ENCODE measurements around the gene VPS13C.

Gene VPS13C

GRCh38 chr15:61857169-61857829 lies 202.9 kb downstream of the VPS13C start:
- TF ChIP-seq GATA3 (IDR thresholded peaks at IDR 0.05; ENCODE audit: low read depth, low read length) = no peak
- TF ChIP-seq GATA2 (IDR thresholded peaks at IDR 0.05; ENCODE audit: low read depth, low read length) = no peak

DNA sequence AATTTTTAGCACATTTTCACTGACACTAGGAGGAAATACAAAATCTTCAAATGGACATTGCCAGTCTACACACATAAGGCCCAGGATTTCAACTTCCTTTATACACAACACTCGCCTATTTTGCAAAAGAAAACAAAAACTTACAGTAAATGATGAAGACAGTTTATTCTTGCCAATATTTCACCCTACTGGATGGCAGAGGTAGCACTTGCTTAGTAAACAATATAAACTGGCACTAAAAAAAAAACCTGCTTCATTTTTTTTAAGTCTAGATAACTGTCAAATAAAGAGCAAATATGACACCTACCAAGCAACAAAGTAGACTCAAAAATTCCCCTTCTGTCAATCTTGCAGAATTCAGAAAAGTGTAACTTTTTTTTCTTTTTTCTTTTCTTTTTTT lies 204.0 kb downstream of the VPS13C start:
- TF ChIP-seq GATA2 (IDR thresholded peaks at IDR 0.05; ENCODE audit: low read depth, low read length) = no peak
- no peak for TF ChIP-seq GATA3 (IDR thresholded peaks at IDR 0.05; ENCODE audit: low read depth, low read length)

DNA sequence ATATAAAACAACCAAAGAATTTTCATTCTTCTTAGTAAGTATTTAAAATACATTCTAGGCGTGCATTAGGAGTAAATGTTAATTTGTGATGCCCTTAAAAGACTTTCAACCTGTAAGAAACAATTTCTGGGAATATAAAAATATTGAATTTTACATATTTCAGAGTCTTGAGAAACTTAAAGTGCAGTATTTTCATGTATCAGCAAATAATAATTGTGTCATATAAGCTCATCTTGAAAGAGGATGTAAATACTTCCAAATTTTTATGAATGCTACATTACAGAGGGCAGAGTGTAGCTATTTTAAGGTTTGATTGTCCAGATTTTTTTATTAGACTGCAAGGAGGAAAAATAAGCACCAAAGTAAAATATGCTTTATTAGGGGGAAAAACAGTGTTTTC lies 207.1 kb downstream of the VPS13C start:
- no peak for TF ChIP-seq GATA3 (IDR thresholded peaks at IDR 0.05; ENCODE audit: low read depth, low read length)
- TF ChIP-seq GATA2 (IDR thresholded peaks at IDR 0.05; ENCODE audit: low read depth, low read length) = no peak

DNA sequence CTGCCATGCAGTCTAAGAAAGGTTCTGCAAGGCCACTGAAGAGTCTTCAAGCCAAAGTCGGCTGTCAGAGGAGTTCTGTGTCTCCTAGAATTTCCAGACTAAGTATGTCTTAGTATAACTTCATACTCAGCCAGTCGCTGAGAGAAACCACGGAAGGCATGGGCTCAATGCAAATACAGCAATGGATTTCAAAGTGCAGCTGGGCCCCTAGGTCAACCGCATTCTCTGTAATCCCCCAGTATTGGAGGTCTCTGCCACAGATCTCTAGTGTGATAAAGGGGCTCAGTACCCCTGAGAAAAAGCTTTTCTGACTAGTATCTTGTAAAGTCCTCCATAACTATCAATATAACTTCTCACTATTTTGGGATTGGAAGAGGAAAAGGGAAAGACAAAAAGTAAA lies 208.3 kb downstream of the VPS13C start:
- TF ChIP-seq GATA2 (IDR thresholded peaks at IDR 0.05; ENCODE audit: low read depth, low read length) (no peak), GATA3 (IDR thresholded peaks at IDR 0.05; ENCODE audit: low read depth, low read length) (no peak)

DNA sequence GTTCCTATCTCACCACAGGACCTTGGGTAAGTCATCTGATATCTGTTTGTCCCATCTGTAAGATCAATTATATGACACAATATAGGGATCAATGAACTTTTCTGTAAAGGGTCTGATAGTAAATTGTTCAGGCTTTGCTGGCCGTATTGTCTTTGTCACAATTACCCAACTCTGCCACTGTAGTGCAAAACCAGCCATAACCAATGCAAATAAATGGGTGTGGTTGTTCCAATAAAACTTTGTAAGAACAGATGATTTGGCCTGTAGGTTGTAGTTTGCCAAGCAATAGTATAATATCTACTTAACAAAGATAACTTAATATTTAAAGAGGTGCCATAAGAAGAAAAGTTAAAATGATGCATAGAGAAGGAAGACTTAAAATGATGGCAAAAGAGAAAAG lies 210.8 kb downstream of the VPS13C start:
- TF ChIP-seq GATA3 (IDR thresholded peaks at IDR 0.05; ENCODE audit: low read depth, low read length) = no peak
- TF ChIP-seq GATA2 (IDR thresholded peaks at IDR 0.05; ENCODE audit: low read depth, low read length) = no peak

DNA sequence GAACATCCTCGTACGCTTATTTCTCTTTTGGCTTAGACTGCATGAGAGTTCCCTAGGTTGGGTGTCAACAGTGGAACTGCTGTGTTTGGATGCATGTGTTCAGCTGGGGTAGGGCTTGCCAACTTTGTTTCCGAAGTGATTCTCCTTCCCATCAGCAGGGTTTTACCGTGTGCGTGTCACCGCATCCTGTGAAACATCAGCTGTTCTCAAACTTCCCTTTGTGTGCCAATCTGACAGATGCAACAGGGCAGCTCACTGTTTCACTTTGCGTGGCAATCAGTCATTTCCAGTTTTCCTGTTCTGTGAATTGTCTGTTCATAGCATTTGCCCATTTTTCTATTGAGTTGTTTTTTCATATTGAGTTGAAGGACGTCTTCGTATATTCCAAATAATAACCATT lies 218.8 kb downstream of the VPS13C start:
- no peak for TF ChIP-seq GATA2 (IDR thresholded peaks at IDR 0.05; ENCODE audit: low read depth, low read length)
- no peak for TF ChIP-seq GATA3 (IDR thresholded peaks at IDR 0.05; ENCODE audit: low read depth, low read length)

DNA sequence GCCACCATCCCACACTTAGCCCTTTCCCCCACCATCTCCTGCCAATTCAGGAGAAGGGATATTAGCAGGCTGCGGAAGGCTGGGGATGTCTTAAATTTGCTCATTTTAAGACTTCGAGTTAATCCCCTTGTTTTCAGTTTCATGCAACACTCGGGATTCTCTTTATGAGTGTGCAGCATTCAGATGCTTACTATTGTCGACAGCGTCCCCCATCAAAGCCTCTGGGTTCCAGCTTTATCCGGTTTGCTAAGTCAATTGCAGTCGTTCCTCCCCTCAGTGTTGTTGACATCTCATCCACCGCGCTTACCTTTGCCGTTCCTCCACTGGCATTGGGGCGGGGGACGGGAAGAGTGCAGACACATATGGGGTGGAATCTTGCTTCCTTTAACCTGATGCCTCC lies 220.2 kb downstream of the VPS13C start:
- no peak for TF ChIP-seq GATA3 (IDR thresholded peaks at IDR 0.05; ENCODE audit: low read depth, low read length)
- TF ChIP-seq GATA2 (IDR thresholded peaks at IDR 0.05; ENCODE audit: low read depth, low read length) = no peak

- TF ChIP-seq GATA3 (IDR thresholded peaks at IDR 0.05; ENCODE audit: low read depth, low read length) (no peak), GATA2 (IDR thresholded peaks at IDR 0.05; ENCODE audit: low read depth, low read length) (no peak)
Observed at GRCh38 chr15:61839546-61839945, 220.7 kb downstream of the VPS13C start.

DNA sequence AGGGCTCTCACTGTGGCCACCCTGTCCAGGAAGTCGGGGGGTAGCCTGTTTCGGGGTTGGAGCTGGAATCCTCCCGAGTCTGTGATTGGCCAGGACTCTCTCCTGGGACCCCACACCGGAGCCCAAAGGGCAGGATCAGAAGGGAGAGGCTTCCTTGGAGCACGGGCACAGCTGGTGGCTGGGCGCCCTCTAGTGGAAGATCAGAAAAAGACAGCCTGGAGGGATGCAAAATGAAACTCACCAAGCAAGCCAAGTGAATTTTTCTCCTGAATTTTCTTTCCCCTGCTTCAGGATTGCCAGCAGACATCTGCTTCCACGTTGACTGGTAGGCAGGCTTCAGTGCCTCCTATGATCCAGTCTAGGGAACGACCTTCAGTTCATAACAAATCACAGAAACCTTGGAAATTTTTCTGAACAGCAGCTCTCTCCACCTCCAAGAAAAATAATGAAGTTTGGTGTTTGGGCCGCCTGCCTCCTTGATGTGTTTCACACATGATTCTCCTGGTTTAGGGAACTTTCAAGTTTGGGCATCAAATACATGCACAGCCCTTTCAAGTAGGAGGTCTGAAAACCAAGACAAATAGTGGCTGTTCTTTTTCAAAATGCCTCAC lies 224.6 kb downstream of the VPS13C start:
- TF ChIP-seq GATA3 (IDR thresholded peaks at IDR 0.05; ENCODE audit: low read depth, low read length) (no peak), GATA2 (IDR thresholded peaks at IDR 0.05; ENCODE audit: low read depth, low read length) (no peak)

- TF ChIP-seq GATA3 (IDR thresholded peaks at IDR 0.05; ENCODE audit: low read depth, low read length) (no peak), GATA2 (IDR thresholded peaks at IDR 0.05; ENCODE audit: low read depth, low read length) (no peak)
Observed at GRCh38 chr15:61835029-61835428, 225.2 kb downstream of the VPS13C start.

GRCh38 chr15:61834076-61834697 lies 226.1 kb downstream of the VPS13C start:
- TF ChIP-seq GATA3 (IDR thresholded peaks at IDR 0.05; ENCODE audit: low read depth, low read length) (no peak), GATA2 (IDR thresholded peaks at IDR 0.05; ENCODE audit: low read depth, low read length) (no peak)

GRCh38 chr15:61832223-61832622 lies 228.0 kb downstream of the VPS13C start:
- no peak for TF ChIP-seq GATA2 (IDR thresholded peaks at IDR 0.05; ENCODE audit: low read depth, low read length)
- no peak for TF ChIP-seq GATA3 (IDR thresholded peaks at IDR 0.05; ENCODE audit: low read depth, low read length)

DNA sequence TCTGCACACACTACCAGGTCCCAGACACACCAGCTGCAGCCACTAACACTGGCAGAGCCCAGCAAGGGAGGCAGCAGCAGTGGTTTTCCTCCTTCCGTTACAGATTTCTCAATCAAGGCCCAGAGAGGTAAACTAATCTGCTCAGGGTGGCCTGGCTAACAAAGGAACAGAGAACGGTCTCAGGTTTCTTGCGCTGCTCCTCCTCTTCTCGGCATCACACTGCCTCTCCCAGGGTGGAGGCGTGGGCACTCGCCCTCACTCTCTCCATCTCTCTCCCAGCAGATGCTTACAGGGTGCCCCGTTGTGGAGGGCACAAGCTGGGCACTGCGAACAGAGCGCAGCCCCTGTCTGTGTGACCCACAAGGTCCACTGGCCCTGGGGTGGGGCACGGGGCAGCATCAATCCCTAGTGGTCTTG lies 228.7 kb downstream of the VPS13C start:
- no peak for TF ChIP-seq GATA3 (IDR thresholded peaks at IDR 0.05; ENCODE audit: low read depth, low read length)
- no peak for TF ChIP-seq GATA2 (IDR thresholded peaks at IDR 0.05; ENCODE audit: low read depth, low read length)

DNA sequence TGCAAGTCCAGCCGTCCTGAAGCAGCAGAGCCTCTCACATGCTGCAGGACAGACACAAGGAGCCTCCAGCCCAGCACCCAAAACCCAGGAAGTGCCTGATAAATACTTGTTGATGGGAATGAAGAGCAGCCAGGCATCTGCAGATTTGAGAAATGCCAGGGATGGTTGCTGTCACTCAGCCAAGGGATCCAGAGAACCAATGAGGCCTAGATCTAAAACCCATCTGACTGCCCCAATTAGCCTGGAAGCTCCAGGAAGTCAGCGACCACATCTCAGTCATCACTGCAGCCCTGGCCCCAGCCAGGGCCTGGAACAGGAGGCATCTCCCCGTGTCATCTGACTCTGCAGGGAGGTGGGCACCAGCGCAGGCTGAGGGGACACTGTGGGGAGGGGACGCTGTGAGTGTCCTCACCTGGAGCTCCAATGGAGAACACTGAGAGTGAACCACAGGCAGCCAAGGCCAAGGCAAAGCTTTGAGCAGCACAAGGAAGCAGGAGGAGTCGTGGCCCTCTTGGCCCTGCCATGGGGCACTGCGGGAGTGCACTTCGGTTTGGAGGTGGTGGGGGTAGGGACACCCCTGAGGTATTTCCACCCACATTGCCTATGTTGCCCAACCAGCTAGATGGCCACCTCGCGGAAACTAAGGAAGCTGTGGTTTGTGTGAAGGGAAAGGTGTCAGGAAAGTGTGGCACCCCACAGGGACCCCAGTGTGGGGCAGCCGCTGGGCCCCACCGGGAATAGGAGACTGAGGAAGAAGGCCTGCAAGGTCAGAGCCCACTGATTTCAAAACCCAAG lies 229.5 kb downstream of the VPS13C start:
- TF ChIP-seq GATA3 (IDR thresholded peaks at IDR 0.05; ENCODE audit: low read depth, low read length) (no peak), GATA2 (IDR thresholded peaks at IDR 0.05; ENCODE audit: low read depth, low read length) (no peak)

Measured in SH-SY5Y (cell line).